Measurements from ENCODE around the gene NCAM2. TPM values are rescaled to one million over a fixed set of nuclear protein-coding genes. Genes with fewer than 3 reads are reported as not detected.

The NCAM2 gene
- total and polyA plus RNA-seq, 2 donors (not counting 1 experiment from before 2014, with no cell fraction given) = 0.13 TPM; not detected in 1

- no peaks in the 10 kb centered on the region for H4K20me1 ChIP-seq (ENCODE audit: control insufficient read depth, insufficient read depth, low read length, poor library complexity, severe bottlenecking)
- H3K4me3 ChIP-seq (ENCODE audit: control extremely low read depth in 1 of 5, extremely low read depth in 1 of 5, insufficient read depth in 1 of 5, low read depth in 2 of 5, low read length in 4 of 5) = no peak overlapping the region
- CTCF ChIA-PET = no interaction called here
- peaks cover 2% of the 10 kb centered on the region for H3K9me3 Mint-ChIP-seq (ENCODE audit: insufficient read depth)
- H3K36me3 ChIP-seq (replicated peaks in 1 of 2; ENCODE audit: control extremely low read depth in 1 of 2, control insufficient read depth in 1 of 2, extremely low read depth in 1 of 2, insufficient read depth in 2 of 2, low read length in 1 of 2) = no peaks in the 10 kb centered on the region
- no peak overlapping the region for H3K9ac ChIP-seq (ENCODE audit: low read length)
- H3K4me1 ChIP-seq (ENCODE audit: control insufficient read depth in 2 of 2, insufficient read depth in 2 of 2, low read length in 2 of 2) = no peaks in the 10 kb centered on the region
- H3K4me1 Mint-ChIP-seq = peaks cover 3% of the 10 kb centered on the region
- WGBS (ENCODE audit: insufficient coverage) = 91% methylated on average over 1 of the region's 3 CpGs
- H3K27me3 Mint-ChIP-seq = no peaks in the 10 kb centered on the region
- no peaks in the 10 kb centered on the region for H3K9me3 ChIP-seq (ENCODE audit: control extremely low read depth in 1 of 3, control insufficient read depth in 2 of 3, insufficient read depth in 1 of 3, low read length in 2 of 3)
- no peak overlapping the region for H3K27ac Mint-ChIP-seq
- no peak overlapping the region for H3K27ac ChIP-seq (ENCODE audit: low read length in 2 of 2)
- TF ChIP-seq CTCF (IDR thresholded peaks at IDR 0.05) (no peak), EZH2 (IDR thresholded peaks at IDR 0.05; ENCODE audit: borderline replicate concordance, insufficient read depth, low read depth, low read length, poor library complexity, severe bottlenecking) (no peak)
- DNase-seq = no peak
- intact Hi-C loops (cut with micrococcal nuclease) = no loop called here
- no peak overlapping the region for H3K4me3 Mint-ChIP-seq
- no peak for ATAC-seq (ENCODE audit: low read depth)
- H3K27me3 ChIP-seq (replicated peaks in 1 of 4; ENCODE audit: control extremely low read depth in 1 of 4, control insufficient read depth in 3 of 4, insufficient read depth in 4 of 4, low read length in 3 of 4) = no peaks in the 10 kb centered on the region
- H3K79me2 ChIP-seq (ENCODE audit: control insufficient read depth, insufficient read depth, low read length) = no peaks in the 10 kb centered on the region
- POLR2A ChIA-PET = no interaction called here
- no peak overlapping the region for H2AFZ ChIP-seq (ENCODE audit: insufficient read depth, low read depth, low read length, poor library complexity, severe bottlenecking)
- no peak overlapping the region for H3K4me2 ChIP-seq (replicated peaks; ENCODE audit: low read depth, low read length, poor library complexity, severe bottlenecking)
Measured at GRCh38 chr21:21122680-21123079, 124.5 kb downstream of the NCAM2 start.

- POLR2A ChIA-PET = no interaction called here
- Histone ChIP-seq H3K9ac (ENCODE audit: low read length) (no peak overlapping the region), H3K4me1 (ENCODE audit: control insufficient read depth in 2 of 2, insufficient read depth in 2 of 2, low read length in 2 of 2) (no peaks in the 10 kb centered on the region), H4K20me1 (ENCODE audit: control insufficient read depth, insufficient read depth, low read length, poor library complexity, severe bottlenecking) (no peaks in the 10 kb centered on the region), H3K4me3 (ENCODE audit: control extremely low read depth in 1 of 5, extremely low read depth in 1 of 5, insufficient read depth in 1 of 5, low read depth in 2 of 5, low read length in 4 of 5) (no peak overlapping the region), H3K79me2 (ENCODE audit: control insufficient read depth, insufficient read depth, low read length) (no peaks in the 10 kb centered on the region), H3K27me3 (replicated peaks in 1 of 4; ENCODE audit: control extremely low read depth in 1 of 4, control insufficient read depth in 3 of 4, insufficient read depth in 4 of 4, low read length in 3 of 4) (no peaks in the 10 kb centered on the region), H3K36me3 (replicated peaks in 1 of 2; ENCODE audit: control extremely low read depth in 1 of 2, control insufficient read depth in 1 of 2, extremely low read depth in 1 of 2, insufficient read depth in 2 of 2, low read length in 1 of 2) (no peaks in the 10 kb centered on the region), H3K27ac (ENCODE audit: low read length in 2 of 2) (no peak overlapping the region), H3K4me2 (replicated peaks; ENCODE audit: low read depth, low read length, poor library complexity, severe bottlenecking) (no peak overlapping the region), H3K9me3 (ENCODE audit: control extremely low read depth in 1 of 3, control insufficient read depth in 2 of 3, insufficient read depth in 1 of 3, low read length in 2 of 3) (peaks cover 0 to 1% (median 0%) of the 10 kb centered on the region in 3 donors), H2AFZ (ENCODE audit: insufficient read depth, low read depth, low read length, poor library complexity, severe bottlenecking) (no peak overlapping the region)
- H3K27me3 Mint-ChIP-seq = no peaks in the 10 kb centered on the region
- no peak overlapping the region for H3K4me3 Mint-ChIP-seq
- no peak overlapping the region for H3K27ac Mint-ChIP-seq
- no peaks in the 10 kb centered on the region for H3K4me1 Mint-ChIP-seq
- CTCF ChIA-PET = no interaction called here
- no peaks in the 10 kb centered on the region for H3K9me3 Mint-ChIP-seq (ENCODE audit: insufficient read depth)
- no peak for TF ChIP-seq EZH2 (IDR thresholded peaks at IDR 0.05; ENCODE audit: borderline replicate concordance, insufficient read depth, low read depth, low read length, poor library complexity, severe bottlenecking)
- no peak for TF ChIP-seq CTCF (IDR thresholded peaks at IDR 0.05)
- no peak for DNase-seq
- no peak for ATAC-seq (ENCODE audit: low read depth)
- intact Hi-C loops (cut with micrococcal nuclease) = no loop called here
Measured at GRCh38 chr21:21132390-21132789, 134.2 kb downstream of the NCAM2 start.
